Measurements from ENCODE around the gene CNN3.

GRCh38 chr1:94901841-94902240 lies 25.1 kb downstream of the CNN3 start:
- TF ChIP-seq CTCF (conservative IDR thresholded peaks at IDR 0.05; ENCODE audit: low read depth, low read length) (no peak), EZH2 (IDR thresholded peaks at IDR 0.05; ENCODE audit: borderline replicate concordance, low read depth, low read length, poor library complexity, severe bottlenecking) (no peak)
